Measurements from ENCODE around the gene TLCD2. TPM values are rescaled to one million over a fixed set of nuclear protein-coding genes. Genes with fewer than 3 reads are reported as not detected.

Gene TLCD2
- total and polyA plus RNA-seq, 11 donors: 1.5 to 6.1 (median 2.3) TPM

- peak; percentile 100 for ATAC-seq
- Histone ChIP-seq H3K27ac (peak within 1 kb of the TSS; percentile 86 to 99 (median 94)), H3K4me3 (peak within 1 kb of the TSS; percentile 72 to 98 (median 80)), H3K9me3 (no peaks in the 10 kb centered on the region), H3K4me1 (peaks cover 0 to 25% (median 20%) of the 10 kb centered on the region in 12 donors), H3K27me3 (no peaks in the 10 kb centered on the region), H3K36me3 (peaks cover 0 to 41% (median 39%) of the 10 kb centered on the region in 9 donors)
- TF ChIP-seq POLR2A (IDR thresholded peaks at IDR 0.05): peak; percentile 89 to 91
- TF ChIP-seq CTCF (IDR thresholded peaks at IDR 0.05): peak in 2 of 12 donors; percentile 10 to 11
- DNase-seq: peak; percentile 97 to 98 (median 98)
- 0 to 1% (median 1%) methylated on average over 27 to 72 of the region's 72 CpGs for whole genome bisulfite sequencing, 4 donors
- intact Hi-C loops (cut with DNase I): loop anchor here in 5 of 10 donors (2.0 to 10.0 kb wide), 4 partner anchors 26 to 360 kb away; partner anchors contain the start of genes OVCA2 (in 1 of the 5) and TLCD2 (in 1 of the 5)
Observed at GRCh38 chr17:1684378-1685189, 25.6 kb downstream of the TLCD2 start, which contains the start of gene PRPF8. Gene PRPF8 (minus strand): TSS chr17:1684867. CDS start chr17:1684571, 296 bp downstream.

- Histone ChIP-seq H3K9me3 (no peaks in the 10 kb centered on the region), H3K4me1 (peaks cover 0 to 25% (median 20%) of the 10 kb centered on the region in 12 donors), H3K27me3 (no peaks in the 10 kb centered on the region), H3K4me3 (peak overlapping the region; percentile 72 to 98 (median 80)), H3K36me3 (peaks cover 1 to 52% (median 50%) of the 10 kb centered on the region in 9 donors), H3K27ac (peak overlapping the region in 8 of 12 donors; percentile 88 to 99 (median 96))
- no peak for ATAC-seq
- 64 to 82% (median 76%) methylated on average over 5 of the region's 5 CpGs for WGBS, 4 donors
- no peak for DNase-seq
- intact Hi-C loops (cut with DNase I): loop anchor here in 1 of 10 donors (10.0 kb wide), 1 partner anchor 361 kb away; the partner anchor contains the start of gene OVCA2
- TF ChIP-seq POLR2A (IDR thresholded peaks at IDR 0.05) (no peak), CTCF (IDR thresholded peaks at IDR 0.05) (no peak)
Observed at GRCh38 chr17:1683459-1683858, 26.7 kb downstream of the TLCD2 start.

GRCh38 chr17:1676401-1676800, 33.8 kb downstream of the TLCD2 start:
- intact Hi-C loops (cut with DNase I): loop anchor here in 4 of 10 donors (5.0 to 10.0 kb wide), 4 partner anchors 36 to 358 kb away; partner anchors contain the start of genes DPH1 (in 1 of the 4) and TLCD2 (in 1 of the 4)
- Histone ChIP-seq H3K36me3 (peaks cover 12 to 100% (median 100%) of the 10 kb centered on the region in 9 donors), H3K4me3 (no peak overlapping the region), H3K27ac (no peak overlapping the region), H3K4me1 (no peaks in the 10 kb centered on the region), H3K27me3 (no peaks in the 10 kb centered on the region), H3K9me3 (no peaks in the 10 kb centered on the region)
- WGBS, 4 donors: 92 to 97% (median 95%) methylated on average over 13 of the region's 13 CpGs
- DNase-seq (no peak), ATAC-seq (no peak)
- TF ChIP-seq CTCF (IDR thresholded peaks at IDR 0.05) (no peak), POLR2A (IDR thresholded peaks at IDR 0.05) (no peak)

All from heart left ventricle (tissue), 16 donors.